Measurements from ENCODE around the gene RPS27A.
"Not testable (repeated sequence)": the region's sequence is repeated elsewhere in the genome, so short reads cannot be mapped to it uniquely, and the experiment has no call there.

RPS27A gene

DNA sequence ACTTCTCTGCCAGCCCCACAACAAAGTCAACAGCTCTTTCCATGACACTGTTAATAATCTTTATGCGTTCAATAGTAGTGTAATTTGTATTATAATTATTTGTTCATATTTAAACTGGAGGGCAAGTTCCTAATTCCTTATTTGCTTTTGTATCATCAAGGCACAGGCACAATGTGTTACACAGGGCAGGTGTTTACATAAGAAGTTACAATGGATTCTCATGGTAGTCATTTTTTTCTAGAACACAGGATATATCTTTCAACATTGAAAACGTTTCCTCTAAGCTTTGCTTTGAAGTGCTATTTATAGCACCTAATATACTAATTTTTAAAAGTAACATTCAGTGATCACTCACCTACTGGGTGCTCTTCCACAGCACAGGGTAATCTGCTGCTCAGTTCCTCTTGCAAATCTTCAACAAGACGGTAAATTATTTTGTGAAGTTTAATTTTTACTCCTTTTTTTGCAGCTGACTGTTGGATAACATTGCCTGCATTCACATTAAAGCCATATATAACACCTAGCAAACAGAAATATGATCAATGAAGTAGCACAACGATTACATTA, 7.3 kb downstream of the RPS27A start:
- peak in 2 of 3 experiments; percentile 34 to 82 for DNase-seq

DNA sequence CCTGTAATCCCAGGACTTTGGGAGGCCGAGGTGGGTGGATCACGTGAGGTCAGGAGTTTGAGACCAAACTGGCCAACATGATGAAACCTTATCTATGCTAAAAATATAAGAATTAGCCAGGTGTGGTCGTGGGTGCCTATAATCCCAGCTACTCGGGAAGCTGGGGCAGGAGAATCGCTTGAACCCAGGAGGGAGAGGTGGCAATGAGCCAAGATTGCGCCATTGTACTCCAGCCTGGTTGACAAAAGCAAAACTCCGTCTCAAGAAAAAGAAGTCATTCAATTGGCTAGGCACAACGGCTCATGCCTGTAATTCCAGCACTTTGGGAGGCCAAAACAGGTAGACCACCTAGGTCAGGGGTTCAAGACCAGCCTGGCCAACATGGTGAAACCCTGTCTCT, 9.1 kb downstream of the RPS27A start:
- not testable (repeated sequence) for DNase-seq

DNA sequence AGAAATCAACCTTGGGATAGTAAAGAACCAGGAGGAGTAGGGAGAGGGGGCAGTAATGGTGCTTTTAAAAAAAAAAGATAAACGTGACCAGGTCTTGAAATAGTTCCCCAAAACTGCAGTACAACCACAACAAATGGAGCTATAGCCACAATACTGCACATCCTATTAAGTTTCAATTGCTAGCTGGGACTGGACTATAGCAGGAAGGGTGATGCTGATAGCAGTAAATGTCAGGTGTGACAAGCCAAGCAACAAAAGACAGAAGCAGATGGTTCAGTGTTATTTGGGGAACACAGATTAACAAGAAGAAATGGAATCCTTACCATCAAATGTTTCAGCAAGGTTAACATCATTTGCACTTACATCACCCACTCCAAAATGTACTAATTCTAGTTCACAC, 10.1 kb downstream of the RPS27A start:
- no peak for DNase-seq

DNA sequence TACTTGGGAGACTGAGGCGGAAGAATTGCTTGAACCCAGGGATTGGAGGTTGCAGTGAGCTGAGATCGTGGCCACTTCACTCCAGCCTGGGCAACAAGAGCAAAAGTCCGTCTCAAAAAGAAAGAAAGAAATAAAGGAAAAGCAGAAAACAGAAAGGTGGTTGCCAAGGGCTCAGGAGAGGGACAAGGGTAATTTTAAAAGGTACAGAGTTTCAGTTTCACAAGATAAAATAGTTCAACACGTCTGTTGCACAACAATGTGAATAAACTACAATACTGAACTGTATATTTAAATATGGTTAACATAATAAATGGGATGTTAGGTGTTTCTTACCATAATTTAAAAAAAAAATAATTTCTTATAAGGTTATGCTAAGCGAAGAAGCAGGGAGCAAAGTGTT, 12.9 kb downstream of the RPS27A start:
- DNase-seq: no peak

DNA sequence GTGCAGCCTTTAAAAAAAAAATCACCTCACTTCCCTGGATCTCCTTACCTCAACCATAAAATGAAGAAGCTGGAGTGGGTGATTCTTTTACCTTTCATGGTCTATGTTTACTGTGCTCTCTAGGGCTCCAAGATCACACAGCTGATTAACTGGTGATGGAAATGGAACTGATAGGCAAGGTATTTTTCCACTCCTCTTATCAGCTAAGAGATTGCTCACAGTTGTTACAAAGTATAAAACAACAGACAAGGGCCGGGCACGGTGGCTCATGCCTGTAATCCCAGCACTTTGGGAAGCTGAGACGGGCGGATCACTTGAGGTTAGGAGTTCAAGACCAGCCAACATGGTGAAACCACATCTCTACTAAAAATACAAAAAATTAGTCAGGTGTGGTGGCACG, 14.5 kb downstream of the RPS27A start:
- DNase-seq: peak in 1 of 3 experiments; percentile 11

DNA sequence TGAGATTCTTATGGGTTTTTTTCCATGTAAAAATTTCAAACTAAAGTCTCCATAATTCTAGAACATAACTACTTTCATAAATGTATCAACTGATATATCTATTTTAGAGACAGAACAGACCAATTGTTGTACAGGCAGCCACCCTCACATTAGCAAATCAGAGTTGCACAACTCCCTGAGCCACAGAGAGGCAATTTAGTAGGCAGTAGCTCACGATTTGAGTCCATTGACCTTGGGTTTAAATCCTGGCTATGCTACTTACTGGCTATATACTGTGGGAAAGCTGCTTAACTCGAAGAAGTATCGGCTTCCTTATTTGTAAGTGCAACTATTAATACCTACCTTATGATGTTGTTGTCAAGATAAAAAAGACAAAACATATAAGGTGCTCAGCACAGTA, 20.3 kb downstream of the RPS27A start:
- DNase-seq: no peak

DNA sequence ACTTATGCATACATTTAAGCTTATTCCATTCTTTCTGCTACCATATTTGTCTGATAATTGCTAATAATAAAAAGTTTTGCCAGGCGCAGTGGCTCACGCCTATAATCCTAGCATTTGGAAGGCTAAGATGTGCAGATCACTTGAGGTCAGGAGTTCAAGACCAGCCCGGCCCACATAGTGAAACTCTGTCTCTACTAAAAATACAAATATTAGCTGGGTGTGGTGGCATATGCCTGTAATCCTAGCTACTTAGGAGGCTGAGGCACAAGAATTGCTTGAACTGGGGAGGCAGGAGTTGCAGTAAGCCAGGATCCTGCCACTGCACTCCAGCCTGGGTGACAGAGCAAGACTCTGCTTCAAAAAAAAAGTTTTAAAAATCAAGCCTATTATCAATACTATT, 27.1 kb downstream of the RPS27A start:
- not testable (repeated sequence) for DNase-seq

DNA sequence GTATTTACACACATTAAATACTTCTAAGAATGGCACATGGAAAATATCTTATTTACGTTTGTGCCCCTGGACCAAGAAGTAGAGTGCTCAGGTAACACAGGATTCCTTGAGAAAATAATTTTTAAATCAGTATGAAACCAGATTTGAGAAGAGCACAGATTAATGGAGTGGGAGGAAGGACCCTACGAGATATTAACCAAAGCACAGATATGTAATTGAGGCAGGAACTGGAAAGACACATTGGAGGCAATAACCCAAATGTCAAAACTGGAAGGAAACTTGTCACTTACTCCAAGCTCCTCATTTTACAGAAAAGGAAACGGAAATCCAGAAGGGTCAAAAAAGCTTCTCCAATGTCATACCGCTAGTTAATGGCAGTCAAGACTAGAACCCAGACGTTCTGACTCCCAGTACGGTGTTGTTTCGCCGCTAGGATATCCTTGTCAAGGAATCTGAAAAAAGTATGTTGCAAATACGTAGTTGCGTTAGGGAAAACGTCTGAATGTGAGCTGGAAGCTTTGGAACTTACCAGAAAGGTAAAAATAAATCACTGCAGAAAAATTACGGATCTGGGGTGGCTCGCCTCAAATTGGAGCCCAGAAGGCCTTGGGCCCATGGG, 35.9 kb downstream of the RPS27A start:
- peak in 1 of 3 experiments; percentile 73 for DNase-seq

DNA sequence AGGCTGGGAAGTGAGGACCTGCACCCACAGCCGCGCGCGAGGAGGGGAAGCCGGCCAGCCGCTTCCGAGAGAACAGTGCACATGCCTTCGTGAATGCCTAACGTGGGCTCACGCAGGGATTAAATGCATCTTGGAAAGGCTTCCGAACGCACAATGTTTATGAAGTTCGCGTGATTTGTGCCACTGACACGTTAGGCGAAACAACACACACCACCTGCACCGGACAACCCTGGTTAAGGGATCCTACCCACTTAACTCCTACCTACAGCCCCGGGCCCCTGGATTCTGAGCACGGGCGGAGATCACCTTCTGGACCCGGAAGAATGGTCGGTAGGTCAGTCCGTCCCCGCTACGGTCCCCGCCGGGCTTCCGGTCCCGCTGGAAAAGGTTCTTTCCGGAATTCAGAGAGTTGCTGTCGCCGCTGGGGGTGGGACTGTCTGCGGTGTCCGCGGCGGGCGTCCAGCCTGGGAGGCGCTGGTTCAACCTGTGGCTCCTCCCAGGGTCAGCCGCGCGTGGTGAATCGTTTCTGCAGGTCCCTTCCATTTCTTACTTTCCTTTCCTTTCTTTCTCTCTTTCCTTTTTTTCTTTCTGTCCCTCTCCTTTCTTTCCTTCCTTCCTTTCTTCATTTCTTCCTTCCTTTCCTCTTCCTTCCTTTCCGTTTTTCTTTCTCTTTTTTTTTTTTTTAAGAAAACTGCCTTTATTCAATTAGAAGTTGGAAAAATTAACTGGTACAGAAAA, 36.6 kb downstream of the RPS27A start, which contains the start of gene MTIF2:
MTIF2 (minus strand) TSS at position 325 of the 738 bp plus-strand sequence. CDS start 5,373 bp downstream, outside the sequence.
- DNase-seq: peak; percentile 97 to 98 (median 97)

DNA sequence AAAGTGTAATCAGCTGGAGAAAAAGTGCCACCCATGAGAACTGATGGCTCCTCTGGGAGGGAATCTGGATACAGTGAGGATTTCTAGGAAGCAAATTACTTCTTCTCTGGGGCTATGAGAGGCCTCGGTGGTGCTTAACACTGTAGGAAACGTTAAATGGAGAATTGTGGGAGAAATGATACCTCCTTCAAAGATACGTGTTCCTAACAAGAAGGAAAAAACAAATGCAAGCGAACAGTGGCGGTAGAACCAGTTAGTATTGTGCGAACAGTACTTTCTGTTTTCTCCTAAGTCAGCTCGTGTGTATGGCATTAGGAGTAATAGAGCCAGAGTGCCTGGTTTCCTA, 37.1 kb downstream of the RPS27A start:
- DNase-seq: peak; percentile 11 to 75 (median 13)

DNA sequence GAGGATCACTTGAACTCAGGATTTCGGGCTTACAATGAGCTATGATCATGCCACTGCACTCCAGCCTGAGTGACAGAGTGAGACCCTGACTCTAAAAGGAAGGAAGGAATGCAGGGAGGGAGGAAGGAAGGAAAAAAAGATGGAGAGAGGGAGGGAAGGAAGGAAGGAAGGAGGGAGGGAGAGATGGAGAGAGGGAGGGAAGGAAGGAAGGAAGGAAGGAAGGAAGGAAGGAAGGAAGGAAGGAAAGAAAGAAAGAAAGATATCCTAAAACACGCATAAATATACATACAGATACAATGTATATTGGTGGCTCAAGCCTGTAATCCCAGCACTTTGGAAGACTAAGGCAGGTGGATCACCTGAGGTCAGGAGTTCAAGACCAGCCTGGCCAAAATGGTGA, 41.9 kb downstream of the RPS27A start:
- DNase-seq: not testable (repeated sequence)

DNA sequence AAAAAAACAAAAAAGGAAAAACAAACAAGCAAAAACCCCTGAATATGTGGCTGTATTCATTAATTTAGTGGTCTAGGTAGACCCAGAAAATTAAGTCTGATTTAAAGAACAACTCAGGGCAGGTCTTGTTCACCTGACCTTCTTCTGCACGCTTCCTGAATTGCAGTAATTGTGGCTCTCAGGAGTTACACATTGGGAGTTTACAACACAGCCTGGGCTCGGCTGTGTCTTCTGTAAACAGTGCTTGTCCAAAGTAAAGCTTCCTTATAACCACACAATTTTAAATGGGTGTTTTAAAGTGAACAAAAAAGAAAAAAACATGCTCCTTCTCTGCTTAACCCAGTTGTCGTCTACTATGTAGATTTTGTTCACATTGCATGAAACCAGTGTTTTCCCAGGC, 44.8 kb downstream of the RPS27A start:
- DNase-seq: no peak

DNA sequence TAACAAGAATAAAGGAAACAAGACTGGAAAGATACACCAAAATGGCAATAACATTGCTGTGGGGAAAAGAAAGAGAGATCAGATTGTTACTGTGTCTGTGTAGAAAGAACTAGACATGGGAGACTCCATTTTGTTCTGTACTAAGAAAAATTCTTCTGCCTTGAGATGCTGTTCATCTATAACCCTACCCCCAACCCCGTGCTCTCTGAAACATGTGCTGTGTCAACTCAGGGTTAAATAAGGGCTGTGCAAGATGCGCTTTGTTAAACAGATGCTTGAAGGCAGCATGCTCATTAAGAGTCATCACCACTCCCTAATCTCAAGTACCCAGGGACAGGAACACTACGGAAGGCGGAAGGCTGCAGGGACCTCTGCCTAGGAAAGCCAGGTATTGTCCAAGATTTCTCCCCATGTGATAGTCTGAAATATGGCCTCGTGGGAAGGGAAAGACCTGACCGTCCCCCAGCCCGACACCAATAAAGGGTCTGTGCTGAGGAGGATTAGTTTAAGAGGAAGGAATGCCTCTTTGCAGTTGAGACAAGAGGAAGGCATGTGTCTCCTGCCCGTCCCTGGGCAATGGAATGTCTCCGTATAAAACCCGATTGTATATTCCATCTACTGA, 46.8 kb downstream of the RPS27A start:
- DNase-seq: peak; percentile 14 to 51 (median 30)

DNA sequence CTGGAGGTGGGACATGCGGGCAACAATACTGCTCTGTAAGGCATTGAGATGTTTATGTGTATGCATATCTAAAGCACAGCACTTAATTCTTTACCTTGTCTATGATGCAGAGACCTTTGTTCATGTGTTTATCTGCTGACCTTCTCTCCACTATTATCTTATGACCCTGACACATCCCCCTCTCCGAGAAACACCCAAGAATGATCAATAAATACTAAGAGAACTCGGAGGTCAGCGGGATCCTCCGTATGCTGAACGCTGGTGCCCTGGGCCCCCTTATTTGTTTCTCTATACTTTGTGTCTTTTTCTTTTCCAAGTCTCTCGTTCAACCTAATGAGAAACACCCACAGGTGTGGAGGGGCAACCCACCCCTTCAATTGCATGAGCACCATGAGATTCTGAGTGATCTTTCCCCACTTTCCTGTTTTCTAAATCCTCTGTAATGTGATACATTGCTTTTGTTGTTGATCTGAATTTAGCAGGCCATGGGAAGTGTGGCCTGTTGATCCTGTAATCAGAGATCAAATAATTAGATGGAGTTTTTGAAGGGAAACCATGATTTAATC, 47.5 kb downstream of the RPS27A start:
- DNase-seq: not testable (repeated sequence)

DNA sequence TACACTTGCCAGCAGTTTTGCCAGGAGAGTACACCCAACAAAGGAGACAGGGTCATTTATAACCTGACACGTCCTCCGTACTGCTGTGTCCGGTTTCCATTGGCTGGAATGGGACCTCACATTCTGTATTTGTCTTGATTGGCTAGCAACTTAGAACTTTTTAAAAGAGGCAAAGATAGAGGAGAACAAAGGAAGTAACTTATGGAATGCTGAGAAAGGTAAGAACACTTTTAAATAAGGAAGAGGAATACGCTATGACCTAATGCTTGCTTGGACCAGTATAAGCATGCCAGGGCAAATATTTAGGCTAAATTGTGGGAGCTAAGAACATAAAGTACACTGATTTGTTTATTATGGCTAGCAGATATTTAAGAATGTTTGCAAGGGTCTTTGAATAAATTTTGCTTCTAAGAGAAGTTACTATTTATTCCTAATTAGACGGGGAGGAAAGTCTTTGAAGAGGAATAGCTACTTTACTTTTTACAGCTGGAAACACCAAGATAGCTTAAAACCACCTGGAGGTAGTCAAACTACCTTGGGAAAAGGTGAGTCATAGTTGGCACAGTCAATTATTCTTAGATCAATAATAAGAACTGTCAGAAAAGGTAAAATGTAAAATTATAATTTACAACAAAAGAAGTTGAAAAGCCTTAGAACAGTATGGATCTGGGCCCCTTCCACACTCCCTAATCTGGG, 48.5 kb downstream of the RPS27A start:
- not testable (repeated sequence) for DNase-seq

DNA sequence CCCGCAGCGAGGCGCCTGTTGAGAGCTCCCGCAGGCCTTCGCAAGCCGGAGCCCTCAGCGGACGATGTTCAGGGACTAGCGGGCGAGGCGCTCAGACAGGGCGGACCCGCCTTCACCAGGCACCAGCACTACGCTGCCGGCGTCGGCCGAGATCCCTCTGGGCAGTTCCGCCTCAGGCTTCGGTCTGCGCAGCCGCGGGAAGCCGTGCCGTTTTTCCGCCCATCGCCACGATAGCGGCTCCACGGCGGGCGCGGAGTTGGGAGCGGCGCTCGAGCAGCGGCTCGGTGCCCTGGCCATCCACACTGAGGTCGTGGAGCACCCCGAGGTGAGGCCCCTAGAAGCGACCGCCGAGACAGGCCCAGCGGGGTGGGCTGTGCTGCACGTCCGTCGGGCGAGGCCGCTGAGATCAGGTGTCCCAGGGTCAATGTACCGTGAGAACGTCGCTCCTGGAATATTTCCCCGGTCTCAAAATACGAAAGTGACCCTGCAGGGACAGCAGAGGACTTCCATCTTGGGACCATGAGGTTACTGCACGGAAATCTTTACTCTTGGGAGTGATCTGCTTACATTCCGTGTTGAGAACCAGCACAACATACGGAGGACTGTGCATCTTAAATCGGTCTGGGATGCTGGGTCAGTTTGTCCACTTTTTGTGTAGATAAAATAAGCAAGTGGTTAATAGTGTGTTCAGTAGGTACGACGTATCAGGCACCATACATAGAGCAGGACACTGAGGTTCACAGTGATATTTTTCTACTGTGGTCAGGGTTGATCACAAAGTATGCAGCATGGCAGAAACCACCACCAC, 49.8 kb downstream of the RPS27A start:
- DNase-seq: peak; percentile 63 to 91 (median 77)

DNA sequence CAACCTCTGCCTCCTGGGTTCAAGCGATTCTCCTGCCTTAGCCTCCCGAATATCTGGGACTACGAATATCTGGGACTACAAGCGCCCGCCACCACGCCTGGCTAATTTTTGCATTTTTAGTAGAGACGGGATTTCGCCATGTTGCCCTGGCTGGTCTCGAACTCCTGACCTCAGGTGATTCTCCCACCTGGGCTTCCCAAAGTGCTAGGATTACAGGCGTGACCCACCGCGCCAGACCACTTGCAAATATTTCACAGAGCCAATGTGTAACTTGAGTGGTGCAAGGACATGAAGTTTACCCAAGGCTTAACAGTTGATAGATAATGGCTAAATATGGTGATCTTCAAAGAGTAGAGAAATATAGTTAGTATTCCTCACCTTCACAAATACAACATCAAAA, 50.6 kb downstream of the RPS27A start:
- no peak for DNase-seq

Data from NCI-H1417 (cell line).